ENCODE data around the gene DDAH2.

Gene DDAH2

GRCh38 chr6:31686483-31686882 lies 42.6 kb downstream of the DDAH2 start:
- no peaks in the 10 kb centered on the region for H3K27me3 Mint-ChIP-seq (ENCODE audit: low read depth)
- H3K4me1 Mint-ChIP-seq (ENCODE audit: low read depth), result peaks cover 1% of the 10 kb centered on the region
- H3K9me3 Mint-ChIP-seq, result no peaks in the 10 kb centered on the region
- no peak overlapping the region for H3K27ac Mint-ChIP-seq
- H3K4me3 Mint-ChIP-seq, result no peak overlapping the region
- H3K36me3 Mint-ChIP-seq (ENCODE audit: low read depth), result peaks cover 31% of the 10 kb centered on the region

GRCh38 chr6:31683591-31683990 lies 45.5 kb downstream of the DDAH2 start:
- no peak overlapping the region for H3K4me3 Mint-ChIP-seq
- H3K4me1 Mint-ChIP-seq (ENCODE audit: low read depth), result peaks cover 18% of the 10 kb centered on the region

DNA sequence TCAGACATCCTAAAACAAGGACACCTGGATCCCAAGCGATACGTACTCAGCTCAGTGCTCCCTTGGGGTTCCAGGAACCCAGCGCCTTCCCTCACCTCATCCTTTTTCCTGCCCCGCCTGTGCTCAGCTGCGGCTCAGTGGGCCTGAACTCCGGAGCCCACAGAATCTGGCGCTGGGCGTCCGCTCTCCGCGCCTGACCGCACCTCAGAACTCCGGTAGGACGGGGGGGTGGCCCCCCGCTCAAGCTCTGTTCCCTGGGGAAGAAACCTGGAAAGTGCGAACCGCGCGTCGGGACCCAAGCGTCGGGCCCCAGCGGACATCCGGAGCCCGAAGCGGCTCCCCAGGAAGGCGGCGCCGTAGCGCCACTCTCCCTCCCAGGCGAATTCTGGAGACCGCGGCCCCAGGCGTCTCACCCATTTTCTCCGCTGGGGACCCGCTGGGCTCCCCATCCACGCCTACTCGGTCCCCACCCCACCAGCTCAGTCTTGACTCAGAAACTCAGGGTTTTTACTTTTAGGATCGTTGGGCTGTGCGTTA lies 47.9 kb downstream of the DDAH2 start:
- H3K27me3 Mint-ChIP-seq (ENCODE audit: low read depth), result no peaks in the 10 kb centered on the region
- peak overlapping the region; percentile 81 for H3K4me3 Mint-ChIP-seq
- peak overlapping the region; percentile 76 for H3K27ac Mint-ChIP-seq
- no peaks in the 10 kb centered on the region for H3K9me3 Mint-ChIP-seq
- H3K36me3 Mint-ChIP-seq (ENCODE audit: low read depth), result peaks cover 8% of the 10 kb centered on the region
- peaks cover 24% of the 10 kb centered on the region for H3K4me1 Mint-ChIP-seq (ENCODE audit: low read depth)

More at GRCh38 chr6:31683591-31683990, 45.5 kb downstream of the DDAH2 start:
- Mint-ChIP-seq H3K36me3 (ENCODE audit: low read depth) (peaks cover 19% of the 10 kb centered on the region), H3K27me3 (ENCODE audit: low read depth) (no peaks in the 10 kb centered on the region), H3K9me3 (no peaks in the 10 kb centered on the region), H3K27ac (no peak overlapping the region)

- Mint-ChIP-seq H3K27me3 (ENCODE audit: low read depth) (no peaks in the 10 kb centered on the region), H3K27ac (peak within 1 kb of the TSS; percentile 76), H3K36me3 (ENCODE audit: low read depth) (peaks cover 5% of the 10 kb centered on the region), H3K9me3 (no peaks in the 10 kb centered on the region), H3K4me1 (ENCODE audit: low read depth) (peaks cover 24% of the 10 kb centered on the region), H3K4me3 (peak within 1 kb of the TSS; percentile 81)
Measured at GRCh38 chr6:31680226-31681134, 48.6 kb downstream of the DDAH2 start, which contains the start of gene LY6G5C. Gene LY6G5C (minus strand): TSS chr6:31681067. CDS start chr6:31680373, 694 bp downstream.

- H3K27ac Mint-ChIP-seq, result no peak overlapping the region
- no peaks in the 10 kb centered on the region for H3K27me3 Mint-ChIP-seq (ENCODE audit: low read depth)
- H3K4me1 Mint-ChIP-seq (ENCODE audit: low read depth), result peaks cover 24% of the 10 kb centered on the region
- H3K4me3 Mint-ChIP-seq, result no peak overlapping the region
- no peaks in the 10 kb centered on the region for H3K9me3 Mint-ChIP-seq
- peaks cover 8% of the 10 kb centered on the region for H3K36me3 Mint-ChIP-seq (ENCODE audit: low read depth)
Measured at GRCh38 chr6:31677955-31678354, 51.1 kb downstream of the DDAH2 start.
